CD4-positive, alpha-beta T cell treated with Interleukin-21 for 1 hour (primary cell): ENCODE data around the gene PRIM2.
"Not testable (repeated sequence)": the region's sequence is repeated elsewhere in the genome, so short reads cannot be mapped to it uniquely, and the experiment has no call there.

Source experiments
- DNase-seq: peaks from one replicate; pipeline ENCODE4 v3.0.0-alpha.2; 2020

PRIM2 gene

GRCh38 chr6:57631773-57632172, 314.3 kb downstream of the PRIM2 start:
- not testable (repeated sequence) for DNase-seq

DNA sequence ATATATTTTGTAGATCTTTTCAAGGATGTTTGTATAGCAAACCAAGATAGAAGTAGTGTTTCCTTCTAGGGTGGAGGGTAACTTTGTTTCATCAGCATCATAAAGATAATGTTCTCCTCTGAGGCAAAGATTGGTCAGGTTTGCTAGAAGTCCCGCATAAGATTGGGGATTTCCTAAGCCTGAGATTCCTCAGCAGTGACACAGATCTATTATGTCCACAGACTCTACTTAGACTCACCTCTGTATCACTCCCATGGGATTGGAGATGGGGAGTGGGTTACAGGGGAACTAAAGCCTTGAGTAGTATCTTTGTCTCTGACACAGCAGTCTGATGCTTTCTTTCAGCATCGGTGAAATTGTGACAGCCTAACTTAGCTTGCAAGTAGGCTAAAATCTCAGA, 341.1 kb downstream of the PRIM2 start:
- not testable (repeated sequence) for DNase-seq

- DNase-seq: not testable (repeated sequence)
These were observed 342.4 kb downstream of the PRIM2 start for GRCh38 chr6:57659794-57660193.

DNA sequence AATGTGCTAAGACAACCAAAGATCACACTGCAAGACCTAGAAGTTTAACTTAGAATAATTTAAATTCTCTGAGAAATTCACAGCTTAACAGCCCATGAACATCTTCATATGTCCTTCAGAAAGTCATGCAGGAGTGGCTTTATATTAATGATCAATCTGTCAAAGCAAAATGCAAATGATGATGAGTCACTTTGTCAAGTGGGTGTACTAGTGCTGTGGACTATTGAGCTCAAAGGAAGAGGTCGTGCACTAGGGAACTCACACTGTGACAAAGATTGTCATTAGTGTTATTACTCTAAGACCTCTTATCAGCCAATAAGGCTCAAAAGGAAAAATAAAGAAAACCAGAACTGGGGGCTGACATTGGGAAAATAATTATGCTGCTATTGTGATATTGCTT, 343.5 kb downstream of the PRIM2 start:
- DNase-seq: not testable (repeated sequence)

- DNase-seq: not testable (repeated sequence)
These were observed 350.7 kb downstream of the PRIM2 start for GRCh38 chr6:57668108-57668507.

DNA sequence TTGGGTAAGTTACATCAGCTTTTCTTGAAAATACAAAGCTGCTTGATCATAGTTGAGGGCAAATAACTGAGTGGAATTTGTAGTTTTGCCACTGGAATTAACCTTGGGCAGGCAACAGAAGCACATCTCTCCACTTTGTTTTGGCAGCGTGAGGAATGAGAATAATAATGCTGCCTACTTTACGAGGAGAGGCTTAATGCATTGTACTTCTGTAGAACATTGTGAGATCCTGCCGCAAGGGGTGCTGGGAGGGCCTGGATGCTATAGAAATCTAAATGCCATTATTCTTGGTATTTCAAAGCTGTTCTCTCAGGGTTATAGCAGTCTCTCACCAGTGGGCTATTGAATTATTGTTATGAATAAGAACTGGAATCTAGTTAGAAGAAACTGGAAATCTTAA, 353.8 kb downstream of the PRIM2 start:
- not testable (repeated sequence) for DNase-seq

GRCh38 chr6:57671937-57672627, 354.7 kb downstream of the PRIM2 start:
- DNase-seq: not testable (repeated sequence)

GRCh38 chr6:57673281-57673680, 355.9 kb downstream of the PRIM2 start:
- DNase-seq: not testable (repeated sequence)

DNA sequence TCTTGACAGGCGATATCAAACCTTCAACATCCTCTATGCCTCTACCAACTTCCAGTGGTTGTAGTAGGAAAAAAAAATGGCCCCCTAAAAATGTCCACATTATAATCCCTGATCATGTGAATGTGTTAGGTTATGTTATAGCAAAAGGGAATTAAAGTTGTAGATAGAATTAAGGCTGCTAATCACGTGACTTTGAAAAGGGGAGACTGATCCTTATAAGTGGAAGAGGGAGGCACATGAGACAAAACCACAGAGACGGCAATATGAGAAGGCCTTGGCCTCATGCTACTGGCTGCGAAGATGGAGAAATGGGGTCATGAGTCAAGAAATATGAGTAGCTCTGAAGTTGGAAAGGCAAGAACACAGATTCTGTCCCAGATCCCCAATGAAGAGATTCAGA, 358.0 kb downstream of the PRIM2 start:
- DNase-seq: not testable (repeated sequence)

DNA sequence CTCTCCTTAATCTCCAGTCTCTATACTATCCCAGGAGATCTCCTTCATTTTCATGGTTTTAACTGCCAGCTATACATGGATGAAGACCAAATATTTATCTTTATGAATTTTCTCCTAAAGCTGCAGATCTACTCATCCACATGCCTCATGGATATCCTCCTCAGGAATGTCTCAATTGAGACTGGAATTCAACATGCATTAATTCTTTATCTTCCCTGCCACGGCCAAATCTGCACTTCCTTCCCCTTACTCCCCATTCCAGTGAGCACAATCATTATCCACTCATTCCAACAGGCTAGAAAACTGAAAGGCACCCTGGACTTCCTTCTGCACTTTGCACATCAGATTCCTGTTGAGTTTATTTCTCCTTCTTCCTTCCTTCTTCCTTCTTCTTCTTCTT, 379.0 kb downstream of the PRIM2 start:
- DNase-seq: not testable (repeated sequence)
